Effector memory CD8-positive, alpha-beta T cell (primary cell): ENCODE measurements around the gene MRE11.

Source experiments
- ATAC-seq: fragments of 150-1000 bp; cut with Tn5 transposase; replicated peaks from 2 replicates; pipeline ENCODE4 v1.10.0; 2021; ENCODE audit warnings: mild to moderate bottlenecking, moderate library complexity
- DNase-seq, 3 experiments: peaks; one replicate each; pipeline ENCODE4 v3.0.0; 2021
- H3K27ac Mint-ChIP-seq, 2 donors: one replicate each; pipeline ENCODE4 v1.8.0; 2022; ENCODE audit warnings: mild to moderate bottlenecking in 2 of 2, mixed read lengths in 2 of 2, moderate library complexity in 2 of 2
- H3K27me3 Mint-ChIP-seq, 2 donors: one replicate each; pipeline ENCODE4 v1.8.0; 2022; ENCODE audit warnings: mixed read lengths in 2 of 2
- H3K36me3 Mint-ChIP-seq: one replicate; pipeline ENCODE4 v1.8.0; 2022; ENCODE audit warnings: mild to moderate bottlenecking, moderate library complexity, mixed read lengths; ENCODE audit not compliant: insufficient read depth
- H3K4me1 Mint-ChIP-seq, 2 donors: one replicate each; pipeline ENCODE4 v1.8.0; 2022; ENCODE audit warnings: low read depth in 2 of 2, mixed read lengths in 2 of 2
- H3K4me3 Mint-ChIP-seq, 2 donors: one replicate each; pipeline ENCODE4 v1.8.0; 2022; ENCODE audit warnings: mild to moderate bottlenecking in 2 of 2, mixed read lengths in 2 of 2, moderate library complexity in 2 of 2
- H3K9me3 Mint-ChIP-seq, 2 donors: one replicate each; pipeline ENCODE4 v1.8.0; 2022; ENCODE audit warnings: mixed read lengths in 2 of 2

The MRE11 gene

GRCh38 chr11:94481342-94481741 is 12.3 kb downstream of the MRE11 start:
- Mint-ChIP-seq H3K27ac (no peak overlapping the region), H3K4me3 (no peak overlapping the region), H3K9me3 (no peaks in the 10 kb centered on the region), H3K36me3 (peaks cover 50% of the 10 kb centered on the region), H3K4me1 (peaks cover under 1 to 6% of the 10 kb centered on the region in 2 donors), H3K27me3 (no peaks in the 10 kb centered on the region)
- ATAC-seq (no peak), DNase-seq (no peak)

- peaks cover 21% of the 10 kb centered on the region for H3K36me3 Mint-ChIP-seq
- H3K27ac Mint-ChIP-seq: peak overlapping the region in 1 of 2 donors; percentile 79
- H3K4me3 Mint-ChIP-seq: no peak overlapping the region
- ATAC-seq (no peak), DNase-seq (no peak)
- peaks cover 12 to 23% of the 10 kb centered on the region in 2 donors for H3K4me1 Mint-ChIP-seq
- no peaks in the 10 kb centered on the region for H3K27me3 Mint-ChIP-seq
- H3K9me3 Mint-ChIP-seq: no peaks in the 10 kb centered on the region
Measured at GRCh38 chr11:94477624-94478023, 16.0 kb downstream of the MRE11 start.

GRCh38 chr11:94472916-94473799 is 20.5 kb downstream of the MRE11 start:
- H3K4me3 Mint-ChIP-seq: peak overlapping the region in 1 of 2 donors; percentile 54
- no peaks in the 10 kb centered on the region for H3K27me3 Mint-ChIP-seq
- peak; percentile 29 to 38 (median 33) for DNase-seq
- ATAC-seq: peak; percentile 96
- H3K9me3 Mint-ChIP-seq: no peaks in the 10 kb centered on the region
- H3K27ac Mint-ChIP-seq: peak overlapping the region; percentile 15 to 81
- peaks cover 21% of the 10 kb centered on the region for H3K36me3 Mint-ChIP-seq
- H3K4me1 Mint-ChIP-seq: peaks cover 12 to 23% of the 10 kb centered on the region in 2 donors

GRCh38 chr11:94469416-94469815 is 24.2 kb downstream of the MRE11 start:
- no peak overlapping the region for H3K4me3 Mint-ChIP-seq
- ATAC-seq (no peak), DNase-seq (no peak)
- peaks cover 12 to 17% of the 10 kb centered on the region in 2 donors for H3K4me1 Mint-ChIP-seq
- peaks cover 10% of the 10 kb centered on the region for H3K36me3 Mint-ChIP-seq
- no peaks in the 10 kb centered on the region for H3K27me3 Mint-ChIP-seq
- H3K27ac Mint-ChIP-seq: peak overlapping the region in 1 of 2 donors; percentile 54
- no peaks in the 10 kb centered on the region for H3K9me3 Mint-ChIP-seq

GRCh38 chr11:94459576-94459975 is 34.1 kb downstream of the MRE11 start:
- ATAC-seq (no peak), DNase-seq (no peak)
- Mint-ChIP-seq H3K4me1 (peaks cover 2 to 4% of the 10 kb centered on the region in 2 donors), H3K4me3 (no peak overlapping the region), H3K36me3 (peaks cover 32% of the 10 kb centered on the region), H3K27me3 (no peaks in the 10 kb centered on the region), H3K27ac (peak overlapping the region in 1 of 2 donors; percentile 9), H3K9me3 (no peaks in the 10 kb centered on the region)

- Mint-ChIP-seq H3K4me3 (no peak overlapping the region), H3K36me3 (peaks cover 28% of the 10 kb centered on the region), H3K27me3 (no peaks in the 10 kb centered on the region), H3K27ac (no peak overlapping the region), H3K9me3 (no peaks in the 10 kb centered on the region), H3K4me1 (peaks cover 2 to 4% of the 10 kb centered on the region in 2 donors)
- DNase-seq (no peak), ATAC-seq (no peak)
Measured at GRCh38 chr11:94457118-94458029, 36.3 kb downstream of the MRE11 start.

- no peak overlapping the region for H3K27ac Mint-ChIP-seq
- H3K4me3 Mint-ChIP-seq: no peak overlapping the region
- DNase-seq: no peak
- no peaks in the 10 kb centered on the region for H3K9me3 Mint-ChIP-seq
- no peak for ATAC-seq
- H3K36me3 Mint-ChIP-seq: peaks cover 23% of the 10 kb centered on the region
- H3K27me3 Mint-ChIP-seq: no peaks in the 10 kb centered on the region
- H3K4me1 Mint-ChIP-seq: peaks cover 2 to 4% of the 10 kb centered on the region in 2 donors
Measured at GRCh38 chr11:94455861-94456260, 37.8 kb downstream of the MRE11 start.

GRCh38 chr11:94454301-94454700 is 39.3 kb downstream of the MRE11 start:
- Mint-ChIP-seq H3K27me3 (no peaks in the 10 kb centered on the region), H3K4me1 (no peaks in the 10 kb centered on the region), H3K36me3 (peaks cover 16% of the 10 kb centered on the region), H3K9me3 (no peaks in the 10 kb centered on the region), H3K27ac (no peak overlapping the region), H3K4me3 (no peak overlapping the region)
- ATAC-seq (no peak), DNase-seq (no peak)

GRCh38 chr11:94452988-94453387 is 40.7 kb downstream of the MRE11 start:
- H3K27ac Mint-ChIP-seq: no peak overlapping the region
- H3K36me3 Mint-ChIP-seq: peaks cover 6% of the 10 kb centered on the region
- no peak overlapping the region for H3K4me3 Mint-ChIP-seq
- H3K4me1 Mint-ChIP-seq: no peaks in the 10 kb centered on the region
- no peaks in the 10 kb centered on the region for H3K9me3 Mint-ChIP-seq
- ATAC-seq: no peak
- no peaks in the 10 kb centered on the region for H3K27me3 Mint-ChIP-seq
- DNase-seq: no peak

- peaks cover 21% of the 10 kb centered on the region for H3K36me3 Mint-ChIP-seq
- no peaks in the 10 kb centered on the region for H3K27me3 Mint-ChIP-seq
- H3K9me3 Mint-ChIP-seq: no peaks in the 10 kb centered on the region
- DNase-seq (no peak), ATAC-seq (no peak)
- no peaks in the 10 kb centered on the region for H3K4me1 Mint-ChIP-seq
- H3K27ac Mint-ChIP-seq: no peak overlapping the region
- H3K4me3 Mint-ChIP-seq: no peak overlapping the region
Measured at GRCh38 chr11:94450048-94450447, 43.6 kb downstream of the MRE11 start.

- no peaks in the 10 kb centered on the region for H3K27me3 Mint-ChIP-seq
- no peak overlapping the region for H3K4me3 Mint-ChIP-seq
- H3K27ac Mint-ChIP-seq: no peak overlapping the region
- peaks cover 0 to under 1% of the 10 kb centered on the region in 2 donors for H3K4me1 Mint-ChIP-seq
- H3K36me3 Mint-ChIP-seq: peaks cover 18% of the 10 kb centered on the region
- ATAC-seq (no peak), DNase-seq (no peak)
- no peaks in the 10 kb centered on the region for H3K9me3 Mint-ChIP-seq
Measured at GRCh38 chr11:94449437-94449836, 44.2 kb downstream of the MRE11 start.

GRCh38 chr11:94449029-94449428 is 44.6 kb downstream of the MRE11 start:
- Mint-ChIP-seq H3K27ac (no peak overlapping the region), H3K36me3 (peaks cover 21% of the 10 kb centered on the region), H3K9me3 (no peaks in the 10 kb centered on the region), H3K27me3 (no peaks in the 10 kb centered on the region), H3K4me1 (peaks cover 0 to 5% of the 10 kb centered on the region in 2 donors), H3K4me3 (no peak overlapping the region)
- no peak for ATAC-seq
- no peak for DNase-seq

GRCh38 chr11:94447149-94447548 is 46.5 kb downstream of the MRE11 start:
- no peaks in the 10 kb centered on the region for H3K27me3 Mint-ChIP-seq
- peaks cover 0 to 5% of the 10 kb centered on the region in 2 donors for H3K4me1 Mint-ChIP-seq
- no peaks in the 10 kb centered on the region for H3K9me3 Mint-ChIP-seq
- no peak for DNase-seq
- no peak overlapping the region for H3K4me3 Mint-ChIP-seq
- no peak overlapping the region for H3K27ac Mint-ChIP-seq
- H3K36me3 Mint-ChIP-seq: peaks cover 25% of the 10 kb centered on the region
- no peak for ATAC-seq
